NCI-H2196 (cell line): Measurements from ENCODE around the gene ZNF385C.
A peak's percentile ranks its signal among the peaks of the same experiment; 100 is the strongest.

Experiments used
- DNase-seq: peaks from one replicate; lab custom pipeline; 2025; ENCODE audit not compliant: unreplicated experiment; lab: John Stamatoyannopoulos, UW

ZNF385C gene

DNA sequence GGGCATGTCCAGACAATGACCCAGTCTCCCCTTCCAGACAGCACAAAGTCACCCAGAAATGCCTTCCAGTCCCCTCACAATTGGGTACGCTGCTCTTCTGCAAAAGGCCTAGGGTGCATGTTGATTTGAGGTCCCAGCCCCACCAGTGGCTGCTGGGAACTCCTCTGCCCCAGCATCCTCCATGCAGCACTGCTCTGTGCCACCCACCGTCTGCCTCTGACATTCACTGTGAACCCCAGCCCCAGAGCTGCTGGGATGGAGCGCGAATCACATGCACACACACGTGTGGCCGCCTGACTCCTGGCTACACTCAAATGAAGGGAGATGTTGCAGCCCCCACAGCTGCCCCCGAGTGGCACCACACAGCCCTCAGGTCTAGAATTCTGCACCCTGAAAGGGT lies 46.6 kb downstream of the ZNF385C start:
- DNase-seq, result no peak

DNA sequence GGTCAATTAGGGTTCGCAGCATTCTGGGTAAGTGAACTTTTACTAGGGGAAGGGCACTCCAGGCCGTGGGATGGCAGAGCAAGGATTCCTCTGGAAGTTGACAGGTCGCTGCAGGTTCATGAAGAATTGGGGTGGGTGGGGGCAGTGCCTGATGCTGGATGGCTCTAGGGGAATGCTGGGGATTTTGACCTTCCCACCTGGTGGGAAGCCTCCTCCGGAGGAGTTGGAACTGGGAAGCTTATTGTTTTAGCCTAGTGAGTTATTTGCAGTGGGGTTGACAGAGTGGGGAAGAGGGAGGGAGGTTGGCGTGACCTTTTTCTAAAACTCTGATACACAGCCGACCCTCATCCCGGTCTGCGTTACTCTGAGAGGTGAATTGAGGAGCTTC lies 47.3 kb downstream of the ZNF385C start:
- DNase-seq, result no peak

DNA sequence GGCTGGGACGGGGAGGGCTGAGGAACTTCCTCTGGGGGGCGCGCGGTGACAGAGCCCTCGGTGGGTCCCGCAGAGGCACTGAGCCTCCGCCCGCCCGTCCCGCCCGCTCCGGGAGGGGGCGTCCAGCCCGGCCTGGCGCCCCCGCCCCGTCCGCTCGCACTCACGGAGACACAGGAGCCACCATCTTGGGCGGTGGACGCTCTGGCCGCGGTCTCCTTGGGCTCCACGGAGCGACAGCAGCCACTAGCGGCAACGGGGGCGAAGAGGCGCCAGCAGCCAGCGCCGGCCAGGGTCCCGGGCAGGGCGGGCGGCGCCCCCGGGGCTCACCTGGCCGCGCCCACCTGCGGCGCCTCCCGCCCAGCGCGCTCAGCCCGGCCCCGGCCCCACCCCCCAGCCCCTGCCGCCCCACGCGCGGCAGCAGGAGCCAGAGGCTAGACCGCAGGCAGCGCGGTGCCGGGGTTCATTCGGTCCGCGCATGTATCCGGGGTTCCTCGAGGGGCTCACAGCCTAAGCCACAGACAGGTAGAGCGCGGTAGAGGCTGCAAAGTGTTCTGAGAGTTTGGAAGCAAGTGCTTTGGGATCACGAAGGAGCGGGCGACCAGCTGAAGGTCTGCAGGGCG lies 47.8 kb downstream of the ZNF385C start, which contains the start of gene C17orf113:
Gene C17orf113, minus strand, starts transcription at position 209 of the 620 bp plus-strand sequence. CDS start 7,225 bp downstream, outside the sequence.
- DNase-seq, result peak; percentile 10

DNA sequence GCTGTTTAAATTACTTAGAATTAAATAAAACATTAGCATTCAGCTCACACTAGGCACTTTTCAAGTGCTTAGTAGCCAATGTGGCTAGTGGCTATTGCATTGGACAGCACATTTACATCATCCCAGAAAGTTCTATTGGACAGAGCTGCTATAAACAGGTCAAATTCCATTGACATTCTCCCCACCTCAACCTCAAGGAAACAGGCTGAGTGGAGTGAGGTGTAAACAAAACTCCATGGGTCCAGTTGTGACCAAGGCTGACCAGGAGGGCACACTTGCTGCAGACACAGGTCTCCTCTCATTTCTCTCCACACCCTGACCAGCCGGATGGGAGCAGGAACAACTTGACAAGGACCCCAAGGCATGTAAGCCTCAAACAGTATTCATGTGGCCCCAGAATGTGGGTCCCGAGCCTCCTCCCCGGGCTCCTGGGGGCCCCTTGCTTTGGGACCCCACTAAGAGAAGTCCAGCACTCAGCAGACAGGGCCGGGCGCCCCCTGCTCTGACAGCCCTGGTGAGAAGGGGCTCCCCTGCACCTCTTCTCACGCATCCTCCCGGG lies 48.4 kb downstream of the ZNF385C start:
- no peak for DNase-seq

DNA sequence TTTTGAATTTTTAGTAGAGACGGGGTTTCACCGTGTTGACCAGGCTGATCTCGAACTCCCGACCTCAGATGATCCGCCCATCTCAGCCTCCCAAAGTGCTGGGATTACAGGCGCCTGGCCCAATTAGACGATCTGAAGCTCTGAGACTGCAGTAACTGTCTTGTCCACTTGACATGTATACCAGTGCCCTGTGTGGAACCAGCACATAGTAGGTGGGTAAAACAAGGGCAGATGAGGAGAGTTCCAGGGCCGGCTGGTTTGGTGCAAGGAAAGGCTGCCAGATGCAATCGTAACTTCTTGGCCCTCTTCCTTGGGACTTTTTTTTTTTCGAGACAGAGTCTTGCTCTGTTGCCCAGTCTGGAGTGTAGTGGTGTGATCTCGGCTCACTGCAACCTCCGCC lies 50.9 kb downstream of the ZNF385C start:
- no peak for DNase-seq

DNA sequence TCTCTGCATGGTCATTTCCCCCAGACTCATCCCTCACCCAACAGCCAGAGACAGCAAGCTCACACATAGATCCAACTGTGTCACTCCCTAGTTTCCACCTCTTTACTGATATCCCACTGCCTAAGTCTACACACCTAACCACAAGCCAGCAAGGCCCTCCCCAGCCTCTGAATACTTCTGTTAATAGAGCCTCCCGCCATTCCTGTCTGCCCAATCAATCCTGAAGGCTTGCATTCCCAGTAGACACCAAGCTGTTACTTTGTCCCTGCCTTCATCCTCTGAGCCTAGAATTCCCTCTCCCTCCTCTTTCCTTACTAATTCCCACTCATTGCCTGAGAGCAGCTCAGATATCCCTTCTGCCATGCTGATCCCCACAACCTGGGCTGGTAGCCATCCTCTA lies 52.6 kb downstream of the ZNF385C start:
- DNase-seq, result no peak

DNA sequence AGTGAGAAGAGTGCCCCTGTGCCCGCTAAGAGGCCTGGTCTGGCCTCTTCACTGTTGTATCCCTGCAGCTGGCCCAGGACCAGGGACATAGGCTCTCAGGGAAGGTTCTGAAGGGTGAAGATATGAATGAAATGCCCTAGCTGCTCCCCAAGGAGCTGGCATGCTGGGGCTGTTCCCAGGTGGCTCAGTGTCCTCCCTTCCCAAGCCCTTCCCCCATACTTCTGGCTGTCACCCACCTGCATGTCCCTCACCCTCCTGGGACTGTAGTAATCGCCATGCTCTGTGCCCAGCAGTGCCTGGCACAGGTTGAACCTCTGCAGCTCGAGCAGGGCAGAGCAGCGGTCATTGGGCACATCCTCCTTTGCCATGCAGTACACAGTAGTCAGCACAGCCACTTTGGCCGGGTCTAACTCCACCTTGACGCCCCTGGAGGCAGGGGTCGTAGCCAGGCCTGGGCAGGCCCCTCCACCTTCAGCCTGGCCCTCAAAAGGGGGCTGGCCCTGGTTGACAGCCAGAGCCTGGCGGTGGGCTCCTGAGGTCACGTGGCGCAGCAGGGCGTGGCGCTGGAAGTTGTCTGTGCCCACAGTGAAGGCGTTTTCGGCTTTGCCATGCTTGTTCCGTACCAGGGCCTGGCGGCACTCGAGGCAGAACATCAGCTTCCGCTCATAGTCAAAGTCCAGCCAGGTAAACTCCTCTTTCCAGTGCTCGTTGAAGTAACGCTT lies 55.5 kb downstream of the ZNF385C start:
- no peak for DNase-seq

DNA sequence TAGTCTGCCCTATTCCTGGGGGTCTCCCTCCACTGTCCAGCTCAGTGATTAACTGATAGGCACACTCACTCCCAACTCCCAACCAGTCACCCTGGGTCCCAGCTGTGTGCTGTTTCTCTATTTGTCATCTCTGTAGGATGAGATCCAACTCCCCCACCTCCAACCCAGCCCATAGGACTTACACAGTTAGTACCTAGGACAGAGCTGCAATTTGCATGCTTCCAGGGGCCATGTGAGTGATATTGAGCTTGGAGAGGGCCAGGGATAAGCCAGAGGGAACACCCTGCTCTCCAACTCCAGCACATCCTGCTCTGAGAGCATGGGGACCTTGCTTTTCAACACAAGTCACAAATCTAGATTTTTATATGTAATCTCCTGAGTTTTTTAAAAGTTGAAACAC lies 56.7 kb downstream of the ZNF385C start:
- no peak for DNase-seq

DNA sequence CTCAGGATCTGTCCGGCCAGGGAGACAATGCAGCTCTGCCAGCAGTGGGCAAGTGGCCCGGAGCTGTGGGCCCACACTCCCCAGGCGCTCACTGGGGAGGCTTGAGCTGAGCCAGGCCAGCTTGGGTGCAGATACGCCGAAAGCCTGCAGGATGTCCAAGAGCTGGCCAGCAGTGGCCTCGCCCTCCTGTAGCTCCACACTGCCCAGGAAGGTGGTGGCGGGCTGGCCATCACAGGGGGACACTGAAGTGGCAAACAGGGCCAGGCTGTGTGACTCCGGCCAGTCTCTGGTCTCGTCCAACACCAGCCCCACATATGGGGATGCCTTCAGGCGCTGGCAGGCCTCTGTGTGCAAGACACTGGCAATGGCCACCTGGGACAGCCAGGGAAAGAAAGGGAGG lies 57.5 kb downstream of the ZNF385C start:
- no peak for DNase-seq

DNA sequence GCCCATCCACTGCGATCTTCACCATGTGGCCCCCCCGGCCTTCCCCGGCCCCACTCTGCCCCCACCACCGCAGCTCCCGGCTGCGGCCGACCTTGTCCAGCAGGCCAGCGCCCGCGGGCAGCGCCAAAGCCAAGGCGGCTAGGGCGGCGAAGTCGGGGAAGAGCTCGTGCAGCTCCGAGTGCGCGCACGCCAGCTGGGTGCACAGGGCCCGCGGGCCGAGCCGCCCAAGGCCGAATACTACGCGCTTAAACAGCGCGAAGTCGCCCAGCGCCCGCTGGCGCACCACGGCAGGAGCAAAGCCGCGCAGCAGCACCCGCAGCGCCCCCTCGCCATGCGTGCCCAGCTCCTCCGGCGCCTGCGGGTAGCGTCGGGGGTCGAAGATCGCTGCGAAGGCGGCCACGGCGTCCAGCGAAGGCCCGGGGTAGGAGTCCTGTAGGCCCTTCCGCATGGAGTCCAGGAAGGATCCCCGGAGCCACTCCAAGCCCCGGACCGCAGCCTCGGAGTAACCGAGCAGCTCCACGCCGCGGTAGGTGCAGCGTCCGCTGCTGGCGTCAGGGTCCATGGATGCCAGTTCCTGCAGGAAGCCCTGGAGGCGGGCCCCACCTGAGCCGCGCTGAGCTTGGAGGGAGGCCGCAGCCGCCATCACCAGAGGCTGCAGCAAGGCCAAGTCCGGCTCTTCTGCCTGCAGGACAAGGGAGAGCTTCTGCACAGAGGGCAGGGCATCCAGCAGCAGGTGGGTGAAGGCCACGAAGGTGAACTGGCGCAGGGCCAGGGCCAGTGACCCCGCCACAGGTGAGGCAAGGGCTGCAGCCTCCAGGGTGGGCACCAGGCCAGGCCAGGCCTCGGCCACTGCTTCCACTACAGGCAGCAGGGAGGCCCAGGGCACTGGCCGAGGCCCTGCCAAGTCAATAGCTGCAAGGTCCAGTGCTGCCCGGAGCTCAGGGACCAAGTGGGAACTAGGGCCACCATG lies 58.2 kb downstream of the ZNF385C start:
- DNase-seq, result no peak

DNA sequence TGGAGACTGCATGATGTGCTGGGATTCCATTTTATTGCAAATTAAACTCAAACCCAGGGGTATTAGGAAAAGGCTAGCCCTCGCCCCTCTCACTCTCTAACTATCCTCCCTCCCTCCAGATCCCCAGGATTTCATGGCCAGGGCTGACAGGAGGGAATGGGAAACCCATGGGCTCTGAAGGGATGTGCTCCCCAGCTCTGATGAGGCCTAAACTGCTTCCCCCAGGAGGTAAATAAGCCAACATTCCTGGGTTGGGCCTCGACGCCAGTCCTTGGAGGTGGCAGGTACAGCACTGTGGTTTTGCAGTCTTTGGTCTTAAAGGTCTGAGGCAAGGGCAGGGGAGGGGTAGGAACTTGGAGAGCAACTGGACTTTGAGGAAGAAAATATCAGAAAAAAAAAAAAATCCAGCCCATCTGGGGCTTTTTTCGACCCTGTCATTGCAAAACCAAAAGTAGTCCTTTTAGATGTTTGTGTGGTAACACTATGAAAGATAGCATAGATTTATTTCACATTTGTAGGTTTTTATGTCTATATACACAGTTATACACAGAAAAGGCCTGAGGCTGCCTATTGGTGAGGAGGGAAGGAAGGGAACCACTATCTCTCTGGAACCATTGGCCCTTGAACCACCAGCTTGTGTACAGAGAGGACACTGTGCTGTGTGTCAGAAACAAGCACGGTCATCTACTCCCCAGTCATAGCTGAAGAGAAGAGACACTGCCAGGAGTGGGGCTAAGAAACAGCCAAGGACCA lies 59.9 kb downstream of the ZNF385C start:
- no peak for DNase-seq

DNA sequence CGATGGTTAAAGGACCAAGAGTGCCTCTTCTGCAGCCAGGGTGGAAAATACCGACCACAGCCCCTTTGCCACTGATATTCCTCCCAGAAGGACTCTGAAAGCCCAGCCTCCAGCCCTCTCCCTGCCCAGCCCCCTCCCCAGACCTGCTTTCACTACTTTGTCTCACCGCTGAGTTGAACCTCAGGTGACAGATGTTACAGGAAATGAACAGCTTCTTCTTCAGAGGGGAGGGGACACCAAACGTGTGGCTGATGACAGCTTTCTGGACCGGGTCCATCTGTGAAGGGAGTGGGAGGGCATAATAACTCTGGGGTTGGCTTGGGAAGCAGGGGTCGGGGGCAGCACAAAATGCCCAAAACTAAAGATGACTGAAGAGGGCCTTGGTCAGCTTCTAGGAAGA lies 64.2 kb downstream of the ZNF385C start:
- no peak for DNase-seq

DNA sequence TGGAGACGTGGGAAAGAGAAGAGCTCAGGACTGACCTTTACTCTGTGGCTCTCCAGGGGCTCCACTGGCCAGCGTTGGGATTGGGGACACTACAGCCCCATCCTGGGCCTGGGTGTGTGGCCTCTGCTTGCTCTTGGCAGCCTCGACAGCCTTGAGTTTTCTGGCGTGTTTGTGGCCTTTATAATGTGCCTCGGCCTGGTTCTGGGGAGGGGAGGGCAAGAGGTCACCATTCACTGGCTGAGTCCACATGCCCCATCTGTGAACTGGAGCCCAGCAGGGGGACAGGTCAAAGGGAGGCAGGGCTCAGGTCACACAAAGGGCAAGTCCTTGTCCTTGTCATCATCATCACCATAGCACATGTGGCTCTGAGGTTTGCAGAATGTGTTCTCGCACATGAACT lies 66.7 kb downstream of the ZNF385C start:
- DNase-seq, result no peak

DNA sequence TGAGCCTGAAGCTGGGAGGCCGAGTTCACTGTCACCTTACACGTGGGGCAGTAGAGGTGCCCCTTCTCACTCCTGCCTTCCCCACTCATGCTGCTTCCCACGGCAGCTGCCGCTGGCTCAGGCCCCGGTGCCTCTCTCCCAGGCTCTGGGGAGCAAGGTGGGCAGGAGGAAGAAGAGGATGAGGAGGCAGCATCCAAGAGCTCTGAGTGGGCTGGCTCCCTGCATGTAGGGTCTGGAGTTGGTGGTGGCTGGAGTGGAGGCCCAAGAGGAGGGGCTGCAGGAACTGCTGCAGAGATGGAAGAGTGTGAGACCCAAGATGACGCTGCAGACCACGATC lies 69.5 kb downstream of the ZNF385C start:
- DNase-seq, result no peak

DNA sequence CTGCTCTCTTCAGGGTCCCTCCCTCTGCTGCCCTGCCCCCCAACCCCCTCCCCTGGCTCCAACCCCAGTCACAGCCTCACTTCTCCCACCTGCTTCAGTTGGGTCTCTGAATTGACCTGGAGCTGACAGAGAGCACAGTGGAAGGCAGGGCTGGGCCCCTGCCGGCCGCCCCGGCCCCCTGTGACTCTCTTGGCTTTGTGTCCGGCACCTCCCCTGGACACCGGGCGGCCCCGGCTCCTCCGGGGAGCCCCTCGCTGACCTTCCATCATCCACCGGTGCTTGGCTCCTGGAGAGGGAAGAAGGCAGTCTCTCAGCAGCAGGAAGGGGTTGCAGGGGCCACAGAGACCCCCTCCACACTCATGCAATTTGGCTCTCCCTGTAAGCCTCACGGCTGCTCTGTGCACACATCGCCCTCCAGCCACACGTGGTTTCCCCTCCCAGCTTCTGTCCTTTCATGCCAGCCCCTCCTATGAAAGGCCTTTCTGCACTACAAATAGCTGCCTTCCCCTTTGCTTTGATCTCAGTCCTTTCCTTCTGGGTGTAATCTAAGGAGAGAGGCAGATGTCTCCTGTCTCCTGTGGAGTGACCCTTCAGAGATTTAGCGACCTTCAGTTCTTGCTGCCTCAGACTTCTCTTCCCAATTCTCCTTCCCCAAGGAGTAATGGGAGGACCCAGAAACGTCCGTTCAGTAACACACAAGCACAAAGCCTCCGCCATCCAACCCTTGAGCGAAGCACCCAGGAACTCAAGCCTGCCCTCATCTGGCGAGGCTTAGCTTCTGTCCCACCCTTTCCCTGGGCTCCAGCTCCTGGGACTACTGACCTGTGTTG lies 70.1 kb downstream of the ZNF385C start:
- DNase-seq, result no peak

DNA sequence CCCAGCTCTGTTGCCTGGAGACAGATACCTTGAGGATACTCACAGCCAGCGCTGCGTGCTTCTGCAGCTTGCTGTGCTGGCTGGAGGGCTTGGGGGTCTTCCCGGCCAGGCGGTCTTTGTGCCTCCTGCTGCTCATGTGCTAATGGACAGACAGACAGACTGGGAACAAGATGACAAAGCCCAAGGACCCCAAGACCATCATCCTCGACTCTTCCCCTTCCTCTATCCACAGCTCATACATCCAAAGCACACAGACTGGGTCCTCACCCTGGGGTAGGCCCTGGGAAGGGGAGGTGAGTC lies 70.7 kb downstream of the ZNF385C start:
- DNase-seq, result no peak

DNA sequence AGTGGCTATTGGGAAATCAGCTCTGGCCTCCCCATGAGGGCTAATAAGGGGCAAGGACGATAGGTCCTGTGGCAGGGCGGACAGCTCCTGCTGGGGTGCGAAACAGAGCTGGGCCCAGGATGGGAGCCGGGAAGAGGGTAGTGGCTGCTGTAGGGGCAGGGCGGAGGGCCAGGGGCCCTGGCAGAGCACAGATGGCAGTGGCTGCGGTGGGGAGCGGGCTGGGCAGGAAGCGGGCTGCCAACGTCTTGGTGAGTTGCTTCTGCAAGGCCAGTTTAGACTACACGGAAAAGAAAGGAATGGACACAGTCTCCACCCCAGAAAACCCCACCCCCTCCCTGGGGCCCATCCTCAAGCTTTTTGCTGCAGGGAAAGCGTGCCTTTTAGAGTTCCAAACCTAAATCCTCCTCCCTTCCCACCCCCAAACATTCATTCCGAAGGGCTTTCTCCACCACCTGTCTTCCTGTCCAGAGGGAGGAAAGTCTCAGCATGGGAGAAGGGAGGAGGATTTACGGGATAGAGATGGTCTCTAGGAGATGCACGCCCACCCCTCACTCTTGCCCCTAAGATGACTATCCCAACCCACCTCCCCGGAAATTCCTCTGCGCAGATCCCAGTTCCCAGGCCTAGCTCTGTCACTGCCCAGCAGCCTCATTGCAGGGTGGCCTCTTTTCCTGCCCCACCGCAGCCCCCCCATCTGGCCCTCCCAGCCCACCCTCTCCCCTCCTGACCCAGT lies 71.2 kb downstream of the ZNF385C start:
- DNase-seq, result no peak

DNA sequence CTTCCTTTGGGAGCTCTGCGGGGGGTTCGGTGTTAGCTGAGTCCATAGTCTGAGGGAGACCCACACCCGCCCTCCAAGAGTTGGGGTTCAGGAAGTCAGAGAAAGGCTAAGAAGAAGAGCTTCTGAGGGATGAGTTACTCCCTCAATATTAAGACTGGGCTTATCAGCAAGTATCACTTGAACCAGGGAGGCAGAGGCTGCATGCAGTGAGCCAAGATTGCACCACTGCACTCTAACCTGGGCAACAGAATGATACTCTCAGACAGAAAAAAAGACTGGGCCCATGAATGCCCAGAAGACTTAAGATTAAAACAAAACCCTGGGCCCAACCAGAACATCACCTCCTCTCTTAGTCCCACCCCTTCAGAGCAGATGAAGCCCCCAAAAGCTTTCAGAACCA lies 72.3 kb downstream of the ZNF385C start:
- no peak for DNase-seq

DNA sequence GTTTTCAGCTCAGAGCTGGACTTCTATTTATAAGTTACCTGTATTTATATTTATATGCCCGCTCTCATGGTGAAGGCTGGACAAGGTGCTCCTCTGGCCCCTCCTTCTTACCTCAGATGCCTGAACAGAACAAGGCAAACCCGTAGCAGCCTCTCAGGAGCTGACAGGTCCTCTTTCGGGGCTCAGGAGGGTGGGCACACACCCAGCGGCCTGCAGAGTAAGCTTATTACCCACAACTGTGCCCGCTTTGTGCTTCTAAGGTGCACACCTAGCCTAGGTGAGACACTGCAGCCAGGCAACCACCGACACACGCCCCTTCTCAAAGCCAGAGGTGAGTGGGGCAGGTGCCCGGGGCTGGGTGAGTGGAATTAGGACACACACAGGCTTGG lies 73.1 kb downstream of the ZNF385C start:
- no peak for DNase-seq
